OCI-LY7 (cell line): ENCODE data around the gene INTS7. TPM values are rescaled to one million over a fixed set of nuclear protein-coding genes. Genes with fewer than 3 reads are reported as not detected.
"Not testable (repeated sequence)": the region's sequence is repeated elsewhere in the genome, so short reads cannot be mapped to it uniquely, and the experiment has no call there.

Source experiments
- BruUV-seq: library from RNA; stranded (reverse); fragments of 400-500 nt; replicated peaks from 2 replicates; lab custom pipeline; 2021; lab: Mats Ljungman, UMichigan
- CTCF ChIA-PET: fragments of 300-600 bp; sonication (Branson Sonifier 250); formaldehyde crosslinking; loops from one replicate; lab custom pipeline; 2022; ENCODE audit warnings: antibody characterized with exemption; ENCODE audit not compliant: unreplicated experiment; lab: Charles Lee
- POLR2A ChIA-PET: fragments of 300-600 bp; sonication (Branson Sonifier 250); formaldehyde crosslinking; loops from one replicate; lab custom pipeline; 2022; ENCODE audit warnings: antibody characterized with exemption; lab: Charles Lee
- DNase-seq: peaks from one replicate; pipeline ENCODE4 v3.0.0-alpha.2; 2015; ENCODE audit warnings: low spot score
- H2AFZ ChIP-seq: fragments of 200-600 bp; sonication (generic), shearing (Covaris generic); 2 replicates; pipeline ENCODE4 v1.6.1; 2014; ENCODE audit warnings: mild to moderate bottlenecking, antibody characterized with exemption, low read length, moderate library complexity
- H3K27ac ChIP-seq: fragments of 200-600 bp; sonication (generic); 2 replicates; pipeline ENCODE4 v1.5.1; 2014; ENCODE audit warnings: mixed run types, low read depth, mild to moderate bottlenecking, moderate library complexity, low read length, inconsistent platforms; ENCODE audit not compliant: poor library complexity, severe bottlenecking
- H3K36me3 ChIP-seq: fragments of 200-600 bp; sonication (generic); 2 replicates; pipeline ENCODE4 v1.6.1; 2014; ENCODE audit warnings: mild to moderate bottlenecking, antibody characterized with exemption, low read length, moderate library complexity, mixed read lengths; ENCODE audit not compliant: insufficient read depth
- H3K4me1 ChIP-seq: fragments of 200-600 bp; sonication (generic); 2 replicates; pipeline ENCODE4 v1.5.1; 2014; ENCODE audit warnings: mild to moderate bottlenecking, low read length; ENCODE audit not compliant: insufficient read depth, poor library complexity, severe bottlenecking
- H3K4me2 ChIP-seq: fragments of 200-600 bp; sonication (generic); 2 replicates; pipeline ENCODE4 v1.6.1; 2014; ENCODE audit warnings: mild to moderate bottlenecking, low read length
- H3K4me3 ChIP-seq: fragments of 200-600 bp; sonication (generic); 2 replicates; pipeline ENCODE4 v1.5.1; 2014; ENCODE audit warnings: mild to moderate bottlenecking, low read depth, low read length; ENCODE audit not compliant: poor library complexity, severe bottlenecking
- H3K79me2 ChIP-seq: fragments of 200-600 bp; sonication (generic); 2 replicates; pipeline ENCODE4 v1.6.1; 2016; ENCODE audit warnings: low read depth, mild to moderate bottlenecking, low read length, moderate library complexity, mixed read lengths; ENCODE audit not compliant: insufficient read depth
- H3K9me2 ChIP-seq: fragments of 200-600 bp; sonication (generic); 2 replicates; pipeline ENCODE4 v1.6.1; 2016; ENCODE audit warnings: mild to moderate bottlenecking, low read length, mixed read lengths; ENCODE audit not compliant: insufficient read depth
- H3K9me3 ChIP-seq: fragments of 200-600 bp; sonication (generic); 2 replicates; pipeline ENCODE4 v1.6.1; 2014; ENCODE audit warnings: mild to moderate bottlenecking, mixed run types, low read length, mixed read lengths
- H4K20me1 ChIP-seq: fragments of 200-600 bp; sonication (generic); 2 replicates; pipeline ENCODE4 v1.6.1; 2014; ENCODE audit warnings: mild to moderate bottlenecking, antibody characterized with exemption, low read length, moderate library complexity, mixed read lengths; ENCODE audit not compliant: insufficient read depth
- EZH2phosphoT487 ChIP-seq: fragments of 200-600 bp; sonication (generic); IDR thresholded peaks from 2 replicates; pipeline ENCODE4 v1.6.1; 2018; ENCODE audit warnings: low read depth, borderline replicate concordance, mild to moderate bottlenecking, mixed run types, antibody characterized with exemption, low read length, moderate library complexity, mixed read lengths
- intact Hi-C: fragments of 100-400 bp; cut with micrococcal nuclease; formaldehyde crosslinking; loops from one replicate; pipeline ENCODE4 v1.10.0; 2022; ENCODE audit not compliant: unreplicated experiment
- total RNA-seq, 2 experiments: library from RNA; depleted of rRNA in 1 of 2; stranded (reverse); fragments of >200 nt in 1 of 2; shearing (Covaris generic) in 1 of 2; gene quantifications; 2 replicates each; pipeline ENCODE4 v1.2.3, GENCODE V29; 2014 to 2022
- TF ChIP-seq, protein P1 (sequence below): fragments of 200-600 bp; sonication (generic); conservative IDR thresholded peaks from 2 replicates; pipeline ENCODE4 v1.5.1; 2014; ENCODE audit warnings: mild to moderate bottlenecking, antibody characterized with exemption, low read length, moderate library complexity, mixed read lengths

INTS7 gene
- total RNA-seq, 2 experiments from 2014 or later: 17.8 to 25.8 TPM

DNA sequence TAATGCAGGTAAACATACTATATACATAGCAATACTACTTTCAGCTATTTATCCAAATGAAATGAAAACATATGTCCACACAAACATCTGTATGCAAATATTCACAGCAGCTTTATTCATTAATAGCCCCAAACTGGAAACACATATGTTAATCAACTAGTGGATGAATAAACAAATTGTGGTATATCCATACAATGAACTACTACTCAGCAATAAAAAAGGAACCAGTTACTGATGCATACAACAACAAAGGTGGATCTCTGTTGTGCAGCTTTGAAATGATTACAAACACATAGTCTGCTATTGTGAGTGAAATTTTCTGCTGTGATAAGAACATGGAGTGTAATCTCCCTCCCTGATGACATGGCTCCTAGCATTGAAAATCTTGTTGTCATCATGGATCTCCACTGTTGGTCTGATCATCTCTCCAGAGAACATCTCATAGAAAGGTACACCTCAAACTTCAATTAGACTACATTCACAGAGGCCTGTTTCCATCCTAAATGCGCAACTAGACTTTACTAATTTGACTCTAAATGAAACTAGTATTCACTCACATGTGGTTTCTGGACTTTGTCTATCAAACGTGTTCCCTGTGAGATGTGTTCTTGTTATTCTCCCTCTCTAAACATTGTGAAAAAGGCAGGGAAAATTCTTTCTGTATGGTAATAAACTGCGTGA is 10.7 kb downstream of the INTS7 start:
- intact Hi-C loops: no loop called here
- Histone ChIP-seq H3K4me1 (peaks cover 5% of the 10 kb centered on the region), H4K20me1 (peaks cover 18% of the 10 kb centered on the region; the same call in 1 of the 2 replicates), H3K27ac (no peak overlapping the region), H3K79me2 (peaks cover 91% of the 10 kb centered on the region), H3K4me3 (no peak overlapping the region), H3K36me3 (peaks cover 69% of the 10 kb centered on the region), H3K9me3 (peaks cover 12% of the 10 kb centered on the region), H2AFZ (no peak overlapping the region), H3K4me2 (no peak overlapping the region), H3K9me2 (no peaks in the 10 kb centered on the region)
- ChIA-PET POLR2A (no interaction called here), CTCF (no interaction called here)
- TF ChIP-seq, protein P1, sequence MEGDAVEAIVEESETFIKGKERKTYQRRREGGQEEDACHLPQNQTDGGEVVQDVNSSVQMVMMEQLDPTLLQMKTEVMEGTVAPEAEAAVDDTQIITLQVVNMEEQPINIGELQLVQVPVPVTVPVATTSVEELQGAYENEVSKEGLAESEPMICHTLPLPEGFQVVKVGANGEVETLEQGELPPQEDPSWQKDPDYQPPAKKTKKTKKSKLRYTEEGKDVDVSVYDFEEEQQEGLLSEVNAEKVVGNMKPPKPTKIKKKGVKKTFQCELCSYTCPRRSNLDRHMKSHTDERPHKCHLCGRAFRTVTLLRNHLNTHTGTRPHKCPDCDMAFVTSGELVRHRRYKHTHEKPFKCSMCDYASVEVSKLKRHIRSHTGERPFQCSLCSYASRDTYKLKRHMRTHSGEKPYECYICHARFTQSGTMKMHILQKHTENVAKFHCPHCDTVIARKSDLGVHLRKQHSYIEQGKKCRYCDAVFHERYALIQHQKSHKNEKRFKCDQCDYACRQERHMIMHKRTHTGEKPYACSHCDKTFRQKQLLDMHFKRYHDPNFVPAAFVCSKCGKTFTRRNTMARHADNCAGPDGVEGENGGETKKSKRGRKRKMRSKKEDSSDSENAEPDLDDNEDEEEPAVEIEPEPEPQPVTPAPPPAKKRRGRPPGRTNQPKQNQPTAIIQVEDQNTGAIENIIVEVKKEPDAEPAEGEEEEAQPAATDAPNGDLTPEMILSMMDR: no peak
- TF ChIP-seq EZH2phosphoT487: no peak
- no TSS peak for BruUV-seq
- no peak for DNase-seq

DNA sequence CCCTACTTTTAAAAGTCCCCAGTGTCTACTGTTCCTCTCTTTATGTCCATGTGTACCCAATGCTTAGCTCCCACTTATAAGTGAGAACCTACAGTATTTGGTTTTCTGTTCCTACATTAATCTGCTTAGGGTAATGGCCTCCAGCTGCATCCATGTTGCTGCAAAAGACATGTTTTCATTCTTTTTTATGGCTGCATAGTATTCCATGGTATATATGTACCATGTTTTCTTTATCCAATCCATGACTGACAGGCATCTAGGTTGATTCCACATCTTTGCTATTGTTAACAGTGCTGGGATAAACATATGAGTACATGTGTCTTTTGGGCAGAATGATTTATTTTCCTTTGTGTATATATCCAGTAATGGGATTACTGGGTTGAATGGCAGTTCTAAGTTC is 12.4 kb downstream of the INTS7 start:
- intact Hi-C loops, H3K4me1 ChIP-seq, H3K4me3 ChIP-seq, DNase-seq, H3K27ac ChIP-seq, H3K4me2 ChIP-seq, H3K9me2 ChIP-seq, CTCF ChIA-PET, H4K20me1 ChIP-seq, BruUV-seq, H2AFZ ChIP-seq: not testable (repeated sequence)
- POLR2A ChIA-PET: interaction anchor here (0.6 kb wide), 1 partner anchor 1186 kb away, joined by 3 read pairs; no protein-coding TSS in a partner anchor
- Histone ChIP-seq H3K36me3 (peaks cover 69% of the 10 kb centered on the region), H3K79me2 (peaks cover 76% of the 10 kb centered on the region), H3K9me3 (peaks cover 12% of the 10 kb centered on the region)

DNA sequence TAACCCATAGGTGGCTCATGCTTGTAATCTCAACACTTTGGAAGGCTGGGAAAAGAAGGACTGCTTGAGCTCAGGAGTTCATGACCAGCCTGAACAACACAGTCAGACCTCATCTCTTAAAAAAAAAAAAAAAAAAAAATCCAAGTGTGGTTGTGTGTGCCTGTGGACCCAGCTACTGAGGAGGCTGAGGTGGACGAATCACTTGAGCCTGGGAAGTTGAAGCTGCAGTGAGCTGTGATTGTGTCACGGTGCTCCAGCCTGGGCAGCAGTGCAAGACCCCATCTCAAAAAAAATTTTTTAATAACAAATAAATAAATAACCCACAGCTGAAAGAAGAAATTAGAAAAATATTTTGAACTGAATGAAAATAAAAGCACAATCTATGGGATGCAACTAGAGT is 13.8 kb downstream of the INTS7 start:
- H3K79me2 ChIP-seq: peaks cover 65% of the 10 kb centered on the region; the same call in 1 of the 2 replicates
- no peak for TF ChIP-seq EZH2phosphoT487
- TF ChIP-seq, protein P1: no peak
- CTCF ChIA-PET: no interaction called here
- no peak overlapping the region for H3K27ac ChIP-seq
- H4K20me1 ChIP-seq: 0 out of 2 replicates have a peak, but pooled peaks cover 5% of the 10 kb centered on the region
- no peak overlapping the region for H2AFZ ChIP-seq
- no peaks in the 10 kb centered on the region for H3K9me2 ChIP-seq
- peaks cover 12% of the 10 kb centered on the region for H3K9me3 ChIP-seq
- intact Hi-C loops: no loop called here
- BruUV-seq: no TSS peak
- H3K4me3 ChIP-seq: no peak overlapping the region
- peaks cover 78% of the 10 kb centered on the region for H3K36me3 ChIP-seq
- POLR2A ChIA-PET: interaction anchor here (0.6 to 1.0 kb wide), 5 partner anchors 8 to 516 kb away, joined by 3 to 5 read pairs (median 4); no protein-coding TSS in a partner anchor
- no peak for DNase-seq
- no peak overlapping the region for H3K4me2 ChIP-seq
- no peaks in the 10 kb centered on the region for H3K4me1 ChIP-seq
